H1 (cell line): ENCODE results near the gene ITGB4. TPM values are rescaled to one million over a fixed set of nuclear protein-coding genes. Genes with fewer than 3 reads are reported as not detected.
A peak's percentile ranks its signal among the peaks of the same experiment; 100 is the strongest.

ENCODE experiments used
- CTCF ChIA-PET: fragments of 300-600 bp; sonication (Branson Sonifier 250); formaldehyde crosslinking; loops from one replicate; lab custom pipeline; 2021; ENCODE audit not compliant: partially characterized antibody; lab: Charles Lee
- POLR2A ChIA-PET: fragments of 300-600 bp; sonication (Branson Sonifier 250); formaldehyde crosslinking; loops from one replicate; lab custom pipeline; 2021; ENCODE audit warnings: inconsistent platforms; ENCODE audit not compliant: partially characterized antibody; lab: Charles Lee
- DNase-seq, 2 experiments: peaks; one replicate each; pipeline versions ENCODE4 v3.0.0 to v3.0.0-alpha.2; 2010 to 2022; ENCODE audit warnings: low spot score in 2 of 2, low read depth in 1 of 2, mixed read lengths in 1 of 2
- FAIRE-seq: peaks from 2 replicates; lab custom pipeline; 2011; peaks lifted over from hg19 to GRCh38; lab: Jason Lieb, UNC
- H2AFZ ChIP-seq: 2 replicates; pipeline ENCODE4 v1.8.1; 2012; ENCODE audit warnings: low read length, inconsistent platforms
- H2AK5ac ChIP-seq: 2 replicates; pipeline ENCODE4 v1.6.1; 2013; ENCODE audit warnings: low read depth, low read length
- H2BK120ac ChIP-seq: replicated peaks from 2 replicates; pipeline ENCODE3; 2013; ENCODE audit warnings: low read depth, low read length, inconsistent platforms
- H2BK12ac ChIP-seq: 2 replicates; pipeline ENCODE4 v1.6.1; 2013; ENCODE audit warnings: low read depth, low read length
- H2BK15ac ChIP-seq: 2 replicates; pipeline ENCODE4 v1.6.1; 2013; ENCODE audit warnings: low read length
- H2BK20ac ChIP-seq: 2 replicates; pipeline ENCODE4 v1.6.1; 2013; ENCODE audit warnings: low read length
- H2BK5ac ChIP-seq: 2 replicates; pipeline ENCODE4 v1.6.1; 2013; ENCODE audit warnings: low read depth, low read length
- H3K14ac ChIP-seq: 2 replicates; pipeline ENCODE4 v1.6.1; 2013; ENCODE audit warnings: inconsistent platforms; ENCODE audit not compliant: insufficient read length
- H3K18ac ChIP-seq: 2 replicates; pipeline ENCODE4 v1.6.1; 2013; ENCODE audit warnings: low read length; ENCODE audit errors: extremely low read depth
- H3K23ac ChIP-seq: 2 replicates; pipeline ENCODE4 v1.6.1; 2013; ENCODE audit warnings: inconsistent platforms; ENCODE audit not compliant: insufficient read length
- H3K23me2 ChIP-seq: 2 replicates; pipeline ENCODE4 v1.6.1; 2013; ENCODE audit warnings: low read depth, low read length
- H3K27ac ChIP-seq: 2 replicates; pipeline ENCODE4 v1.6.1; 2011; ENCODE audit warnings: low read depth, low read length, inconsistent platforms
- H3K27me3 ChIP-seq, 4 experiments: replicated peaks in 1 of 4; 1 replicate in 1 of 4; 2 replicates in 3 of 4; pipeline versions ENCODE4 v1.6.1 to v1.8.1; 2011 to 2013; ENCODE audit warnings: low read length in 3 of 4, mild to moderate bottlenecking in 3 of 4, inconsistent platforms in 2 of 4, mixed read lengths in 2 of 4, moderate library complexity in 1 of 4; ENCODE audit not compliant: control insufficient read depth in 3 of 4, insufficient read depth in 3 of 4; ENCODE audit errors: extremely low read depth in 1 of 4
- H3K36me3 ChIP-seq, 4 experiments: 2 replicates each; pipeline versions ENCODE4 v1.6.1 to v1.8.1; 2011 to 2013; ENCODE audit warnings: mild to moderate bottlenecking in 4 of 4, low read length in 3 of 4, moderate library complexity in 2 of 4, control low read depth in 1 of 4, inconsistent platforms in 1 of 4; ENCODE audit not compliant: insufficient read depth in 4 of 4, control insufficient read depth in 2 of 4
- H3K4ac ChIP-seq: replicated peaks from 2 replicates; pipeline ENCODE3; 2013; ENCODE audit warnings: low read length, low read depth, mixed read lengths, inconsistent platforms; ENCODE audit not compliant: insufficient read length
- H3K4me1 ChIP-seq, 4 experiments: replicated peaks in 1 of 4; 1 replicate in 1 of 4; 2 replicates in 3 of 4; pipeline versions ENCODE4 v1.6.1 to v1.8.1; 2011 to 2013; ENCODE audit warnings: low read length in 3 of 4, inconsistent platforms in 2 of 4, mixed read lengths in 1 of 4; ENCODE audit not compliant: insufficient read depth in 4 of 4, control insufficient read depth in 3 of 4
- H3K4me2 ChIP-seq, 2 experiments: 2 replicates each; pipeline versions ENCODE4 v1.6.1 to v1.8.1; 2011 to 2013; ENCODE audit warnings: low read depth in 2 of 2, low read length in 2 of 2, control low read depth in 1 of 2, inconsistent platforms in 1 of 2, mild to moderate bottlenecking in 1 of 2; ENCODE audit not compliant: insufficient read depth in 1 of 2
- H3K4me3 ChIP-seq, 4 experiments: fragments of 200-600, 300-600 bp in 1 of 4; sonication (generic), shearing (Covaris generic), sonication (Bioruptor Twin) in 1 of 4; 2 replicates each; pipeline versions ENCODE4 v1.5.1 to v1.8.1; 2011 to 2016; ENCODE audit warnings: low read length in 4 of 4, low read depth in 3 of 4, control low read depth in 2 of 4, inconsistent platforms in 2 of 4, mild to moderate bottlenecking in 2 of 4, mixed read lengths in 1 of 4, moderate library complexity in 1 of 4; ENCODE audit not compliant: insufficient read depth in 2 of 4; ENCODE audit errors: extremely low read depth in 1 of 4
- H3K56ac ChIP-seq: replicated peaks from 2 replicates; pipeline ENCODE3; 2013; ENCODE audit warnings: low read depth, mild to moderate bottlenecking, mixed read lengths, low read length, inconsistent platforms; ENCODE audit not compliant: insufficient read length
- H3K79me1 ChIP-seq: 2 replicates; pipeline ENCODE4 v1.6.1; 2013; ENCODE audit warnings: low read depth, low read length, control low read depth
- H3K79me2 ChIP-seq, 2 experiments: 2 replicates each; pipeline versions ENCODE4 v1.6.1 to v1.8.1; 2012 to 2013; ENCODE audit warnings: low read length in 2 of 2, mild to moderate bottlenecking in 2 of 2, inconsistent platforms in 1 of 2; ENCODE audit not compliant: insufficient read depth in 2 of 2, control insufficient read depth in 1 of 2
- H3K9ac ChIP-seq, 4 experiments: replicated peaks in 1 of 4; 1 replicate in 1 of 4; 2 replicates in 3 of 4; pipeline versions ENCODE4 v1.6.1 to v1.8.1; 2011 to 2013; ENCODE audit warnings: low read depth in 3 of 4, low read length in 3 of 4, control low read depth in 2 of 4, mild to moderate bottlenecking in 2 of 4, moderate library complexity in 2 of 4, inconsistent platforms in 1 of 4; ENCODE audit errors: extremely low read depth in 1 of 4
- H3K9me3 ChIP-seq, 2 experiments: 2 replicates each; pipeline versions ENCODE4 v1.6.1 to v1.8.1; 2012 to 2013; ENCODE audit warnings: mild to moderate bottlenecking in 2 of 2, moderate library complexity in 2 of 2, control low read depth in 1 of 2, inconsistent platforms in 1 of 2, low read depth in 1 of 2, low read length in 1 of 2, mixed read lengths in 1 of 2; ENCODE audit not compliant: insufficient read depth in 2 of 2
- H4K20me1 ChIP-seq, 2 experiments: replicated peaks in 1 of 2; 2 replicates each; pipeline versions ENCODE3 to v1.8.1; 2011 to 2013; ENCODE audit warnings: inconsistent platforms in 2 of 2, low read length in 2 of 2, mild to moderate bottlenecking in 1 of 2; ENCODE audit not compliant: insufficient read depth in 2 of 2, control insufficient read depth in 1 of 2
- H4K5ac ChIP-seq: 2 replicates; pipeline ENCODE4 v1.6.1; 2013; ENCODE audit warnings: low read length, low read depth, mixed read lengths, inconsistent platforms; ENCODE audit not compliant: insufficient read length
- H4K8ac ChIP-seq: 2 replicates; pipeline ENCODE4 v1.8.0; 2013; ENCODE audit warnings: mild to moderate bottlenecking, moderate library complexity, low read length, inconsistent platforms; ENCODE audit not compliant: insufficient read depth; ENCODE audit errors: extremely low read depth
- H4K91ac ChIP-seq: replicated peaks from 2 replicates; pipeline ENCODE3; 2013; ENCODE audit warnings: low read length, mixed read lengths, inconsistent platforms; ENCODE audit not compliant: insufficient read length
- BCL11A ChIP-seq, 2 experiments: IDR thresholded peaks; one replicate each; pipeline ENCODE4 v1.6.1; 2011; ENCODE audit warnings: low read depth in 2 of 2, low read length in 2 of 2, mild to moderate bottlenecking in 2 of 2
- JUN ChIP-seq: IDR thresholded peaks from 2 replicates; pipeline ENCODE4 v1.6.1; 2011; ENCODE audit warnings: low read depth, mild to moderate bottlenecking, improper control_type of control experiment, low read length
- JUND ChIP-seq: IDR thresholded peaks from 2 replicates; pipeline ENCODE4 v1.6.1; 2011; ENCODE audit warnings: mild to moderate bottlenecking, improper control_type of control experiment, low read length
- POLR2AphosphoS5 ChIP-seq: IDR thresholded peaks from 2 replicates; pipeline ENCODE4 v1.6.1; 2011; ENCODE audit warnings: low read depth, low read length
- RAD21 ChIP-seq, 2 experiments: IDR thresholded peaks in 1 of 2; conservative IDR thresholded peaks in 1 of 2; 2 replicates each; pipeline ENCODE4 v1.6.1; 2011; ENCODE audit warnings: low read depth in 2 of 2, low read length in 2 of 2, improper control_type of control experiment in 1 of 2, inconsistent platforms in 1 of 2, mild to moderate bottlenecking in 1 of 2, moderate library complexity in 1 of 2
- RFX5 ChIP-seq: IDR thresholded peaks from 2 replicates; pipeline ENCODE4 v1.6.1; 2011; ENCODE audit warnings: low read depth, low read length, improper control_type of control experiment, borderline replicate concordance
- SIN3A ChIP-seq, 2 experiments: IDR thresholded peaks in 1 of 2; conservative IDR thresholded peaks in 1 of 2; 2 replicates each; pipeline ENCODE4 v1.6.1; 2011 to 2012; ENCODE audit warnings: low read length in 2 of 2, improper control_type of control experiment in 1 of 2, low read depth in 1 of 2, mild to moderate bottlenecking in 1 of 2
- SP1 ChIP-seq: IDR thresholded peaks from 2 replicates; pipeline ENCODE4 v1.6.1; 2011; ENCODE audit warnings: low read depth, low read length
- SP2 ChIP-seq: IDR thresholded peaks from 2 replicates; pipeline ENCODE4 v1.6.1; 2012; ENCODE audit warnings: mild to moderate bottlenecking, low read length, inconsistent platforms
- SP4 ChIP-seq: IDR thresholded peaks from 2 replicates; pipeline ENCODE4 v1.6.1; 2012; ENCODE audit warnings: low read length, inconsistent platforms
- WGBS, 2 experiments: shearing (Covaris generic) in 1 of 2; methylation state at CpG; one replicate each; pipeline versions ENCODE4 v1.1.6 to v1.1.7; 2013 to 2015; ENCODE audit warnings: low lambda C conversion rate in 2 of 2, mixed read lengths in 2 of 2, inconsistent platforms in 1 of 2, low coverage in 1 of 2, missing lambda C conversion rate in 1 of 2; ENCODE audit not compliant: insufficient replicate concordance in 2 of 2, insufficient coverage in 1 of 2, insufficient read length in 1 of 2; ENCODE audit errors: extremely low coverage in 1 of 2, missing lambda C conversion rate in 1 of 2; 5-methylcytosine and 5-hydroxymethylcytosine counted together
- polyA plus RNA-seq, 7 experiments: library from polyadenylated mRNA; depleted of rRNA in 3 of 7; stranded (reverse) in 5 of 7; unstranded in 2 of 7; fragments of >200 nt in 5 of 7; fragments of 200-250 nt in 2 of 7; gene quantifications; 1 replicate in 5 of 7; 2 replicates in 1 of 7; 4 replicates in 1 of 7; pipeline versions ENCODE4 v1.2.1 to v1.2.3, GENCODE V29; 2011 to 2013; ENCODE audit warnings: missing spikeins in 2 of 7, mixed read lengths in 2 of 7
- total RNA-seq: library from RNA; stranded (reverse); fragmentation: NEBNext Ultra II Directional; extraction: Animal tissue kit (Norgen Biotek cat#: 25700); gene quantifications from 2 replicates; pipeline ENCODE4 v1.2.1, GENCODE V29; 2021

ITGB4 gene
- total and polyA plus RNA-seq, 2 of the 8 experiments (the other 6 are each of a cell fraction or from before 2014, with no cell fraction given), result 5.2 to 5.6 TPM

DNA sequence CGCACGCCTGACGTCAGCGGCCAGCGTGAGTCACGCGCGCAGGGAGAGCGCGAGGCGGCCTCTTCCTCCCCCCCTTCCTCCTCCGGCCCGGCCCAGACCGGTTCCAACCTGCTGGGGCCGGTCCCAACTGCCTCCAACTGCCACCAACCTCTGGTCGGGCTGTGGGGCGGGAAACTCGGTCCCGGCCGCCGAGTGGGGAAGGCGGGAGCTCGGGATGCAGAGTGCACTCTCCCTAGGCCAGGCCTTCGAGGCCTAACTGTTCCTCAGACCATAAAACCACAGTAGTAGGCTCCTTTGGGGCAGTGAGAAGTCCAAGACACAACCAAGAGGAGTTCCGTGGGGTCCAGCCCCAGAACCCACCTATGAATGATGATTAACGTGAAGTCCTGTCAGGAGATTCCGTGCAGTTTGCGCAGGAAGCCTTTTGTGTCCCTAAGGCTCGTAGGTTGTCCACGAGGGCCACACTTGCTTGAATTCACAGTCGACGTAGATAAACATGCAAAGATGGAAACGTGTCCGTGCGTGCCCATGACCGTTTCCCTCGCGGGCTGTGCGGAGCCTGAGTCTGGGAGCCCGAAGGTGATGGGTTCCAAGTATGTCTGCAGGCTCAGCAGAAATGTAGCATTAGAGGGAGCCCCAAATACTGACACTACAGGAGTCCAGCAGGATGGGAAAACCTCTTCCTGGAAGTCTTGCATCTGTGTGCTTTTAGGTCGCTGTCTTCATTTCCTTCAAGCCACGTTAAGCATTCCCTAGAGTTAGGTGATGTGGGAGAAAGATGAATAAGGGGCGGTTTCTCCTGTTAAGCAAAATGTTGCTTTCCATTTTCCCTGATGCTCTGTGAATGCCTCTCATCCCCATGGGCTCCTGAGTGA is 64.0 kb downstream of the ITGB4 start:
- H3K4me2 ChIP-seq, result peak overlapping the region; percentile 87 to 99
- H3K4ac ChIP-seq, result peak overlapping the region; percentile 82
- peaks cover 18 to 51% of the 10 kb centered on the region in 2 experiments for H3K79me2 ChIP-seq
- peaks cover 0 to 3% of the 10 kb centered on the region in 2 experiments for H4K20me1 ChIP-seq
- ChIA-PET POLR2A (interaction anchor here (0.6 to 7.5 kb wide), 29 partner anchors 10 to 523 kb away, joined by 3 to 98 read pairs (median 4); partner anchors contain the start of genes GALK1, GGA3, MRPS7 and TRIM65), CTCF (interaction anchor here (1.0 to 21.4 kb wide), 7 partner anchors 11 to 62 kb away, joined by 3 to 359 read pairs (median 7); partner anchors contain the start of genes GALK1 and UNC13D)
- peak overlapping the region; percentile 93 for H2BK12ac ChIP-seq
- peak overlapping the region; percentile 8 for H2BK120ac ChIP-seq
- peak overlapping the region; percentile 100 for H3K27ac ChIP-seq
- H3K18ac ChIP-seq, result peak overlapping the region; percentile 86
- H3K9ac ChIP-seq, result peak overlapping the region; percentile 98 to 100 (median 100)
- H3K36me3 ChIP-seq, result no peaks in the 10 kb centered on the region
- WGBS, 2 experiments, result 7% methylated on average over 29 of the region's 43 CpGs; no CpG with 5 or more reads in 1 of the 2 experiments
- no peak overlapping the region for H3K23ac ChIP-seq
- H4K91ac ChIP-seq, result peak overlapping the region; percentile 94
- peaks cover 0 to 20% (median 7%) of the 10 kb centered on the region in 4 experiments; a peak in 6 of 7 replicates for H3K4me1 ChIP-seq
- peak overlapping the region; percentile 91 for H2AK5ac ChIP-seq
- DNase-seq (peak in 1 of 2 experiments; percentile 90), FAIRE-seq (no peak)
- H2BK15ac ChIP-seq, result peak overlapping the region; percentile 66; the same call in 1 of the 2 replicates
- H2BK5ac ChIP-seq, result peak overlapping the region; percentile 98
- peak overlapping the region; percentile 35 for H3K14ac ChIP-seq
- peak overlapping the region; percentile 89 for H4K5ac ChIP-seq
- no peak overlapping the region for H2AFZ ChIP-seq
- H3K56ac ChIP-seq, result peak overlapping the region; percentile 75
- H3K79me1 ChIP-seq, result peaks cover 3% of the 10 kb centered on the region
- H2BK20ac ChIP-seq, result no peak overlapping the region; the same call in 1 of the 2 replicates
- peak overlapping the region; percentile 73 to 97 (median 92) for H3K4me3 ChIP-seq
- peak overlapping the region; percentile 99 for H4K8ac ChIP-seq
- no peaks in the 10 kb centered on the region for H3K9me3 ChIP-seq
- peaks cover 6% of the 10 kb centered on the region; the same call in 1 of the 2 replicates for H3K23me2 ChIP-seq
- H3K27me3 ChIP-seq, result no peaks in the 10 kb centered on the region
- TF ChIP-seq BCL11A (IDR thresholded peaks at IDR 0.05; ENCODE audit: low read depth in 2 of 2, low read length in 2 of 2), result no peak
- TF ChIP-seq JUN, result peak; percentile 100
- TF ChIP-seq JUND, result peak; percentile 87
- peak; percentile 87 for TF ChIP-seq POLR2AphosphoS5
- peak in 1 of 2 experiments; percentile 4; a peak in 1 of 4 replicates for TF ChIP-seq SIN3A (conservative IDR thresholded peaks at IDR 0.05 in 1 of 2, IDR thresholded peaks at IDR 0.05 in 1 of 2; ENCODE audit: low read depth in 1 of 2, low read length in 2 of 2)
- TF ChIP-seq RFX5, result no peak
- no peak for TF ChIP-seq RAD21 (IDR thresholded peaks at IDR 0.05 in 1 of 2, conservative IDR thresholded peaks at IDR 0.05 in 1 of 2; ENCODE audit: low read depth in 2 of 2, low read length in 2 of 2)
- peak; percentile 61 for TF ChIP-seq SP4
- 0 out of 2 replicates have a peak, but pooled peaks have one; percentile 41 for TF ChIP-seq SP1
- no peak for TF ChIP-seq SP2
